GM23338 (cell line): Measurements from ENCODE around the gene TTLL8. TPM values are rescaled to one million over a fixed set of nuclear protein-coding genes. Genes with fewer than 3 reads are reported as not detected.

Experiments
- ATAC-seq: fragments of 200-7000 bp; cut with Tn5 transposase; 3 replicates; pipeline ENCODE4 v1.9.1; 2020
- DNase-seq: peaks from one replicate; pipeline ENCODE4 v3.0.0-alpha.2; 2015; ENCODE audit warnings: low spot score
- H2AFZ ChIP-seq: fragments of 200-600 bp; sonication (generic); 2 replicates; pipeline ENCODE4 v1.8.0; 2016; ENCODE audit warnings: antibody characterized with exemption, mild to moderate bottlenecking, moderate library complexity
- H3F3A ChIP-seq: fragments of 200-600 bp; sonication (generic); replicated peaks from 2 replicates; pipeline ENCODE4 v1.8.0; 2017; ENCODE audit warnings: antibody characterized with exemption, mixed run types, low read depth
- H3K27ac ChIP-seq: fragments of 200-600 bp; sonication (generic); 2 replicates; pipeline ENCODE4 v1.6.1; 2016; ENCODE audit warnings: low read depth
- H3K27me3 ChIP-seq: fragments of 200-600 bp; sonication (generic); 2 replicates; pipeline ENCODE4 v1.8.0; 2016; ENCODE audit warnings: mild to moderate bottlenecking, mixed run types, moderate library complexity; ENCODE audit not compliant: insufficient read depth
- H3K36me3 ChIP-seq: fragments of 200-600 bp; sonication (generic); 2 replicates; pipeline ENCODE4 v1.8.0; 2016; ENCODE audit warnings: mild to moderate bottlenecking; ENCODE audit not compliant: insufficient read depth
- H3K4me1 ChIP-seq: fragments of 200-600 bp; sonication (generic); 2 replicates; pipeline ENCODE4 v1.8.0; 2016; ENCODE audit warnings: mild to moderate bottlenecking, moderate library complexity; ENCODE audit not compliant: insufficient read depth
- H3K4me2 ChIP-seq: fragments of 200-600 bp; sonication (generic); 2 replicates; pipeline ENCODE4 v1.7.1; 2017; ENCODE audit warnings: mixed run types
- H3K4me3 ChIP-seq: fragments of 200-600 bp; sonication (generic); 2 replicates; pipeline ENCODE4 v1.6.1; 2016; ENCODE audit warnings: mixed run types
- H3K79me2 ChIP-seq: fragments of 200-600 bp; sonication (generic); replicated peaks from 2 replicates; pipeline ENCODE4 v1.8.0; 2017; ENCODE audit warnings: mild to moderate bottlenecking; ENCODE audit not compliant: insufficient read depth
- H3K9me2 ChIP-seq: fragments of 200-600 bp; sonication (generic); 2 replicates; pipeline ENCODE4 v1.8.0; 2017; ENCODE audit not compliant: insufficient read depth
- H4K20me1 ChIP-seq: fragments of 200-600 bp; sonication (generic); replicated peaks from 2 replicates; pipeline ENCODE4 v1.8.0; 2017; ENCODE audit warnings: mild to moderate bottlenecking; ENCODE audit not compliant: insufficient read depth
- H3K27ac Mint-ChIP-seq: 2 replicates; pipeline ENCODE4 v1.8.0; 2020; ENCODE audit warnings: inconsistent platforms, mild to moderate bottlenecking, moderate library complexity, mixed read lengths
- H3K27me3 Mint-ChIP-seq: 3 replicates; pipeline ENCODE4 v1.8.0; 2022; ENCODE audit warnings: low read depth, mild to moderate bottlenecking, moderate library complexity, mixed read lengths, inconsistent platforms; ENCODE audit not compliant: insufficient read depth, poor library complexity
- H3K36me3 Mint-ChIP-seq: 3 replicates; pipeline ENCODE4 v1.8.0; 2021; ENCODE audit warnings: low read depth, mild to moderate bottlenecking, inconsistent platforms, moderate library complexity, mixed read lengths
- H3K4me1 Mint-ChIP-seq: 3 replicates; pipeline ENCODE4 v1.8.0; 2020; ENCODE audit warnings: mild to moderate bottlenecking, inconsistent platforms, mixed read lengths
- H3K4me3 Mint-ChIP-seq: 3 replicates; pipeline ENCODE4 v1.8.0; 2021; ENCODE audit warnings: moderate library complexity, mild to moderate bottlenecking, inconsistent platforms, mixed read lengths
- H3K9me3 Mint-ChIP-seq: 3 replicates; pipeline ENCODE4 v1.8.0; 2020; ENCODE audit warnings: moderate library complexity, mild to moderate bottlenecking, inconsistent platforms, mixed read lengths
- CREB1 ChIP-seq: fragments of 250-450 bp; sonication (Bioruptor Pico); IDR thresholded peaks from 2 replicates; pipeline ENCODE4 v1.5.0; 2020; ENCODE audit warnings: low read depth, mild to moderate bottlenecking, moderate library complexity
- EZH2 ChIP-seq: fragments of 200-600 bp; sonication (generic); IDR thresholded peaks from one replicate; pipeline ENCODE4 v1.8.0; 2017; ENCODE audit warnings: antibody characterized with exemption, mild to moderate bottlenecking, low read depth; ENCODE audit not compliant: unreplicated experiment
- EZH2phosphoT487 ChIP-seq: fragments of 200-600 bp; sonication (generic); IDR thresholded peaks from one replicate; pipeline ENCODE4 v1.8.1; 2018; ENCODE audit warnings: antibody characterized with exemption; ENCODE audit not compliant: unreplicated experiment
- JUNB ChIP-seq: IDR thresholded peaks from one replicate; pipeline ENCODE4 v1.6.1; 2016; ENCODE audit warnings: antibody characterized with exemption; ENCODE audit not compliant: unreplicated experiment
- NANOG ChIP-seq: IDR thresholded peaks from 2 replicates; pipeline ENCODE4 v1.6.1; 2016; ENCODE audit warnings: antibody characterized with exemption, borderline replicate concordance
- POLR2AphosphoS5 ChIP-seq: IDR thresholded peaks from 2 replicates; pipeline ENCODE4 v1.6.1; 2016; ENCODE audit warnings: antibody characterized with exemption, low read depth
- STAT1 ChIP-seq: IDR thresholded peaks from one replicate; pipeline ENCODE4 v1.6.1; 2016; ENCODE audit warnings: antibody characterized with exemption; ENCODE audit not compliant: unreplicated experiment
- ZNF114 ChIP-seq: fragments of 250-450 bp; sonication (Bioruptor Pico); IDR thresholded peaks from 2 replicates; pipeline ENCODE4 v1.5.0; 2020; ENCODE audit warnings: mild to moderate bottlenecking, moderate library complexity
- ZNF331 ChIP-seq: fragments of 250-450 bp; sonication (Bioruptor Pico); IDR thresholded peaks from 2 replicates; pipeline ENCODE4 v1.5.0; 2020; ENCODE audit warnings: low read depth, mild to moderate bottlenecking, moderate library complexity
- polyA plus RNA-seq: library from polyadenylated mRNA; unstranded; fragments of >200 nt; fragmentation: Nextera tagmentation; extraction: Ambion mirVana; gene quantifications from 2 replicates; pipeline ENCODE4 v1.2.1, GENCODE V29; 2016
- total RNA-seq: library from RNA; depleted of rRNA; stranded (reverse); fragments of >200 nt; shearing (Covaris generic); gene quantifications from 2 replicates; pipeline ENCODE4 v1.2.3, GENCODE V29; 2014
- TF ChIP-seq, protein P1 (sequence below): IDR thresholded peaks from one replicate; pipeline ENCODE4 v1.6.1; 2018; ENCODE audit warnings: antibody characterized with exemption; ENCODE audit not compliant: unreplicated experiment
- TF ChIP-seq, protein P2 (sequence below), 2 experiments: fragments of 200-600 bp in 1 of 2; sonication (generic) in 1 of 2; conservative IDR thresholded peaks; 2 replicates each; pipeline versions ENCODE4 v1.5.1 to v1.6.1; 2016 to 2017; ENCODE audit warnings: antibody characterized with exemption in 2 of 2, low read depth in 2 of 2, mild to moderate bottlenecking in 2 of 2, moderate library complexity in 1 of 2
- TF ChIP-seq, protein P3 (sequence below): fragments of 250-450 bp; sonication (Bioruptor Pico); IDR thresholded peaks from 2 replicates; pipeline ENCODE4 v1.5.0; 2020; ENCODE audit warnings: mild to moderate bottlenecking, moderate library complexity
- TF ChIP-seq, protein P4 (sequence below): IDR thresholded peaks from 2 replicates; pipeline ENCODE4 v1.6.1; 2016; ENCODE audit warnings: antibody characterized with exemption

The TTLL8 gene
- total and polyA plus RNA-seq, 2 experiments from 2014 or later: not detected

DNA sequence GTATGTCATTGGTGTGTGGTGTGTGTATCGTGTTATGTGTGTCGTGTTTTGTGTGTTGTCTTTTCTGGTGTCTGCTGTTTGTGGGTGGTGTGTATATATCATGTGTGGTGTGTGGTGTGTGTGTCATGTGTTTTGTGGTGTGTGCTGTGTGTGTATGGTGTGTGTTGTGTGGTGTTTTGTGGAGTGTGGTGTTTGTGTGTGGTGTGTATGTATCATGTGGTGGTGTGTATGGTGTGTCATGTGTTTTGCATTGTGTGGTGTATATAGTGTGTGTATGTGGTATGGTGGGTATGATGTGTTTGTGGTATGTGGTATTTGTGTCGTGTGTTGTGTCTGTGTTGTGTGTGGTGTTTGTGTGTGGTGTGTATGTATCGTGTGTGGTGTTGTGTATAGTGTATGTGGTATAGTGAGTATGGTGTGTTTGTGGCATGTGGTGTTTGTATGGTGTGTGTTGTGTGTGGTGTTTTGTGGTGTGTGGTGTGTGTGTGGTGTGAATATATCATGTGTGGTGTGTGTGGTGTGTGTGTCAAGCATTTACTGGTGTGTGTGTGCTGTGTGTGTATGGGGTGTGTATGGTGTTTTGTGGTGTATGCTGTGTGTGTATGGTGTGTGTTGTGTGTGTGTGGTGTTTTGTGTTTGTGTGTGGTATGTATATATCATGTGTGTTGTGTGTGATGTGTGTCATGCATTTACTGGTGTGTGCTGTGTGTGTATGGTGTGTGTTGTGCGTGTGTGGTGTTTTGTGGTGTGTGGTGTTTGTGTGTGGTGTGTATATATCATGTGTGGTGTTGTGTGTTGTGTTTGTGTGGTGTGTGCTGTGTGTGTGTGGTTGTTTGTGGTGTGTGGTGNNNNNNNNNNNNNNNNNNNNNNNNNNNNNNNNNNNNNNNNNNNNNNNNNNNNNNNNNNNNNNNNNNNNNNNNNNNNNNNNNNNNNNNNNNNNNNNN is 84.8 kb downstream of the TTLL8 start:
- Mint-ChIP-seq H3K4me1 (peaks cover 9% of the 10 kb centered on the region), H3K4me3 (no peak overlapping the region), H3K36me3 (no peaks in the 10 kb centered on the region), H3K27me3 (peaks cover 15% of the 10 kb centered on the region), H3K9me3 (no peaks in the 10 kb centered on the region), H3K27ac (no peak overlapping the region)
- H3K36me3 ChIP-seq: no peaks in the 10 kb centered on the region
- no peaks in the 10 kb centered on the region for H3K4me1 ChIP-seq
- ATAC-seq (no peak), DNase-seq (no peak)
- H2AFZ ChIP-seq: no peak overlapping the region
- H3K4me3 ChIP-seq: no peak overlapping the region
- no peak overlapping the region for H3K27ac ChIP-seq
- TF ChIP-seq JUNB (no peak), POLR2AphosphoS5 (no peak), CREB1 (CRISPR knock-in tag) (no peak), EZH2 (no peak), STAT1 (no peak), NANOG (no peak), EZH2phosphoT487 (no peak), ZNF331 (CRISPR knock-in tag) (no peak), ZNF114 (CRISPR knock-in tag) (no peak)
- TF ChIP-seq, protein P1, sequence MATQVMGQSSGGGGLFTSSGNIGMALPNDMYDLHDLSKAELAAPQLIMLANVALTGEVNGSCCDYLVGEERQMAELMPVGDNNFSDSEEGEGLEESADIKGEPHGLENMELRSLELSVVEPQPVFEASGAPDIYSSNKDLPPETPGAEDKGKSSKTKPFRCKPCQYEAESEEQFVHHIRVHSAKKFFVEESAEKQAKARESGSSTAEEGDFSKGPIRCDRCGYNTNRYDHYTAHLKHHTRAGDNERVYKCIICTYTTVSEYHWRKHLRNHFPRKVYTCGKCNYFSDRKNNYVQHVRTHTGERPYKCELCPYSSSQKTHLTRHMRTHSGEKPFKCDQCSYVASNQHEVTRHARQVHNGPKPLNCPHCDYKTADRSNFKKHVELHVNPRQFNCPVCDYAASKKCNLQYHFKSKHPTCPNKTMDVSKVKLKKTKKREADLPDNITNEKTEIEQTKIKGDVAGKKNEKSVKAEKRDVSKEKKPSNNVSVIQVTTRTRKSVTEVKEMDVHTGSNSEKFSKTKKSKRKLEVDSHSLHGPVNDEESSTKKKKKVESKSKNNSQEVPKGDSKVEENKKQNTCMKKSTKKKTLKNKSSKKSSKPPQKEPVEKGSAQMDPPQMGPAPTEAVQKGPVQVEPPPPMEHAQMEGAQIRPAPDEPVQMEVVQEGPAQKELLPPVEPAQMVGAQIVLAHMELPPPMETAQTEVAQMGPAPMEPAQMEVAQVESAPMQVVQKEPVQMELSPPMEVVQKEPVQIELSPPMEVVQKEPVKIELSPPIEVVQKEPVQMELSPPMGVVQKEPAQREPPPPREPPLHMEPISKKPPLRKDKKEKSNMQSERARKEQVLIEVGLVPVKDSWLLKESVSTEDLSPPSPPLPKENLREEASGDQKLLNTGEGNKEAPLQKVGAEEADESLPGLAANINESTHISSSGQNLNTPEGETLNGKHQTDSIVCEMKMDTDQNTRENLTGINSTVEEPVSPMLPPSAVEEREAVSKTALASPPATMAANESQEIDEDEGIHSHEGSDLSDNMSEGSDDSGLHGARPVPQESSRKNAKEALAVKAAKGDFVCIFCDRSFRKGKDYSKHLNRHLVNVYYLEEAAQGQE: no peak
- TF ChIP-seq, protein P2, sequence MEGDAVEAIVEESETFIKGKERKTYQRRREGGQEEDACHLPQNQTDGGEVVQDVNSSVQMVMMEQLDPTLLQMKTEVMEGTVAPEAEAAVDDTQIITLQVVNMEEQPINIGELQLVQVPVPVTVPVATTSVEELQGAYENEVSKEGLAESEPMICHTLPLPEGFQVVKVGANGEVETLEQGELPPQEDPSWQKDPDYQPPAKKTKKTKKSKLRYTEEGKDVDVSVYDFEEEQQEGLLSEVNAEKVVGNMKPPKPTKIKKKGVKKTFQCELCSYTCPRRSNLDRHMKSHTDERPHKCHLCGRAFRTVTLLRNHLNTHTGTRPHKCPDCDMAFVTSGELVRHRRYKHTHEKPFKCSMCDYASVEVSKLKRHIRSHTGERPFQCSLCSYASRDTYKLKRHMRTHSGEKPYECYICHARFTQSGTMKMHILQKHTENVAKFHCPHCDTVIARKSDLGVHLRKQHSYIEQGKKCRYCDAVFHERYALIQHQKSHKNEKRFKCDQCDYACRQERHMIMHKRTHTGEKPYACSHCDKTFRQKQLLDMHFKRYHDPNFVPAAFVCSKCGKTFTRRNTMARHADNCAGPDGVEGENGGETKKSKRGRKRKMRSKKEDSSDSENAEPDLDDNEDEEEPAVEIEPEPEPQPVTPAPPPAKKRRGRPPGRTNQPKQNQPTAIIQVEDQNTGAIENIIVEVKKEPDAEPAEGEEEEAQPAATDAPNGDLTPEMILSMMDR (conservative IDR thresholded peaks at IDR 0.05; ENCODE audit: low read depth in 2 of 2): no peak
- TF ChIP-seq, protein P3, sequence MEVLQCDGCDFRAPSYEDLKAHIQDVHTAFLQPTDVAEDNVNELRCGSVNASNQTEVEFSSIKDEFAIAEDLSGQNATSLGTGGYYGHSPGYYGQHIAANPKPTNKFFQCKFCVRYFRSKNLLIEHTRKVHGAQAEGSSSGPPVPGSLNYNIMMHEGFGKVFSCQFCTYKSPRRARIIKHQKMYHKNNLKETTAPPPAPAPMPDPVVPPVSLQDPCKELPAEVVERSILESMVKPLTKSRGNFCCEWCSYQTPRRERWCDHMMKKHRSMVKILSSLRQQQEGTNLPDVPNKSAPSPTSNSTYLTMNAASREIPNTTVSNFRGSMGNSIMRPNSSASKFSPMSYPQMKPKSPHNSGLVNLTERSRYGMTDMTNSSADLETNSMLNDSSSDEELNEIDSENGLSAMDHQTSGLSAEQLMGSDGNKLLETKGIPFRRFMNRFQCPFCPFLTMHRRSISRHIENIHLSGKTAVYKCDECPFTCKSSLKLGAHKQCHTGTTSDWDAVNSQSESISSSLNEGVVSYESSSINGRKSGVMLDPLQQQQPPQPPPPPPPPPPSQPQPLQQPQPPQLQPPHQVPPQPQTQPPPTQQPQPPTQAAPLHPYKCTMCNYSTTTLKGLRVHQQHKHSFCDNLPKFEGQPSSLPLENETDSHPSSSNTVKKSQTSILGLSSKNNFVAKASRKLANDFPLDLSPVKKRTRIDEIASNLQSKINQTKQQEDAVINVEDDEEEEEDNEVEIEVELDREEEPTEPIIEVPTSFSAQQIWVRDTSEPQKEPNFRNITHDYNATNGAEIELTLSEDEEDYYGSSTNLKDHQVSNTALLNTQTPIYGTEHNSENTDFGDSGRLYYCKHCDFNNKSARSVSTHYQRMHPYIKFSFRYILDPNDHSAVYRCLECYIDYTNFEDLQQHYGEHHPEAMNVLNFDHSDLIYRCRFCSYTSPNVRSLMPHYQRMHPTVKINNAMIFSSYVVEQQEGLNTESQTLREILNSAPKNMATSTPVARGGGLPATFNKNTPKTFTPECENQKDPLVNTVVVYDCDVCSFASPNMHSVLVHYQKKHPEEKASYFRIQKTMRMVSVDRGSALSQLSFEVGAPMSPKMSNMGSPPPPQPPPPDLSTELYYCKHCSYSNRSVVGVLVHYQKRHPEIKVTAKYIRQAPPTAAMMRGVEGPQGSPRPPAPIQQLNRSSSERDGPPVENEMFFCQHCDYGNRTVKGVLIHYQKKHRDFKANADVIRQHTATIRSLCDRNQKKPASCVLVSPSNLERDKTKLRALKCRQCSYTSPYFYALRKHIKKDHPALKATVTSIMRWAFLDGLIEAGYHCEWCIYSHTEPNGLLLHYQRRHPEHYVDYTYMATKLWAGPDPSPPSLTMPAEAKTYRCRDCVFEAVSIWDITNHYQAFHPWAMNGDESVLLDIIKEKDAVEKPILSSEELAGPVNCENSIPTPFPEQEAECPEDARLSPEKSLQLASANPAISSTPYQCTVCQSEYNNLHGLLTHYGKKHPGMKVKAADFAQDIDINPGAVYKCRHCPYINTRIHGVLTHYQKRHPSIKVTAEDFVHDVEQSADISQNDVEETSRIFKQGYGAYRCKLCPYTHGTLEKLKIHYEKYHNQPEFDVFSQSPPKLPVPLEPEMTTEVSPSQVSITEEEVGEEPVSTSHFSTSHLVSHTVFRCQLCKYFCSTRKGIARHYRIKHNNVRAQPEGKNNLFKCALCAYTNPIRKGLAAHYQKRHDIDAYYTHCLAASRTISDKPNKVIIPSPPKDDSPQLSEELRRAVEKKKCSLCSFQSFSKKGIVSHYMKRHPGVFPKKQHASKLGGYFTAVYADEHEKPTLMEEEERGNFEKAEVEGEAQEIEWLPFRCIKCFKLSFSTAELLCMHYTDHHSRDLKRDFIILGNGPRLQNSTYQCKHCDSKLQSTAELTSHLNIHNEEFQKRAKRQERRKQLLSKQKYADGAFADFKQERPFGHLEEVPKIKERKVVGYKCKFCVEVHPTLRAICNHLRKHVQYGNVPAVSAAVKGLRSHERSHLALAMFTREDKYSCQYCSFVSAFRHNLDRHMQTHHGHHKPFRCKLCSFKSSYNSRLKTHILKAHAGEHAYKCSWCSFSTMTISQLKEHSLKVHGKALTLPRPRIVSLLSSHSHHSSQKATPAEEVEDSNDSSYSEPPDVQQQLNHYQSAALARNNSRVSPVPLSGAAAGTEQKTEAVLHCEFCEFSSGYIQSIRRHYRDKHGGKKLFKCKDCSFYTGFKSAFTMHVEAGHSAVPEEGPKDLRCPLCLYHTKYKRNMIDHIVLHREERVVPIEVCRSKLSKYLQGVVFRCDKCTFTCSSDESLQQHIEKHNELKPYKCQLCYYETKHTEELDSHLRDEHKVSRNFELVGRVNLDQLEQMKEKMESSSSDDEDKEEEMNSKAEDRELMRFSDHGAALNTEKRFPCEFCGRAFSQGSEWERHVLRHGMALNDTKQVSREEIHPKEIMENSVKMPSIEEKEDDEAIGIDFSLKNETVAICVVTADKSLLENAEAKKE (CRISPR knock-in tag): no peak
- TF ChIP-seq, protein P4, sequence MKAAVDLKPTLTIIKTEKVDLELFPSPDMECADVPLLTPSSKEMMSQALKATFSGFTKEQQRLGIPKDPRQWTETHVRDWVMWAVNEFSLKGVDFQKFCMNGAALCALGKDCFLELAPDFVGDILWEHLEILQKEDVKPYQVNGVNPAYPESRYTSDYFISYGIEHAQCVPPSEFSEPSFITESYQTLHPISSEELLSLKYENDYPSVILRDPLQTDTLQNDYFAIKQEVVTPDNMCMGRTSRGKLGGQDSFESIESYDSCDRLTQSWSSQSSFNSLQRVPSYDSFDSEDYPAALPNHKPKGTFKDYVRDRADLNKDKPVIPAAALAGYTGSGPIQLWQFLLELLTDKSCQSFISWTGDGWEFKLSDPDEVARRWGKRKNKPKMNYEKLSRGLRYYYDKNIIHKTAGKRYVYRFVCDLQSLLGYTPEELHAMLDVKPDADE: no peak
- H3K79me2 ChIP-seq: no peaks in the 10 kb centered on the region
- H3F3A ChIP-seq: peaks cover 10% of the 10 kb centered on the region; the same call in 1 of the 2 replicates
- H3K9me2 ChIP-seq: no peaks in the 10 kb centered on the region
- H3K27me3 ChIP-seq: peaks cover 32% of the 10 kb centered on the region
- H4K20me1 ChIP-seq: no peaks in the 10 kb centered on the region
- no peak overlapping the region for H3K4me2 ChIP-seq
